H7 (cell line): ENCODE results near the gene RMI1. TPM values are rescaled to one million over a fixed set of nuclear protein-coding genes. Genes with fewer than 3 reads are reported as not detected.
"Not testable (repeated sequence)": the region's sequence is repeated elsewhere in the genome, so short reads cannot be mapped to it uniquely, and the experiment has no call there.

Experiments
- DNase-seq: peaks from one replicate; pipeline ENCODE4 v3.0.0; 2012
- H3K27me3 ChIP-seq: 2 replicates; pipeline ENCODE4 v1.6.0; 2011; ENCODE audit warnings: mild to moderate bottlenecking, low read length; ENCODE audit not compliant: control insufficient read depth, insufficient read depth
- H3K36me3 ChIP-seq: replicated peaks from 2 replicates; pipeline ENCODE4 v1.5.1; 2011; ENCODE audit warnings: low read length; ENCODE audit not compliant: control insufficient read depth, insufficient read depth
- H3K4me3 ChIP-seq: 2 replicates; pipeline ENCODE4 v1.5.1; 2011; ENCODE audit warnings: low read depth, mild to moderate bottlenecking, control low read depth, low read length, moderate library complexity; ENCODE audit not compliant: insufficient read depth
- total RNA-seq: library from RNA; depleted of rRNA; stranded (reverse); fragments of >200 nt; shearing (Covaris generic); gene quantifications from 2 replicates; pipeline ENCODE4 v1.2.3, GENCODE V29; 2014; rRNA removed

RMI1 gene
- total RNA-seq, result 10.7 and 12.3 TPM in 2 replicates

DNA sequence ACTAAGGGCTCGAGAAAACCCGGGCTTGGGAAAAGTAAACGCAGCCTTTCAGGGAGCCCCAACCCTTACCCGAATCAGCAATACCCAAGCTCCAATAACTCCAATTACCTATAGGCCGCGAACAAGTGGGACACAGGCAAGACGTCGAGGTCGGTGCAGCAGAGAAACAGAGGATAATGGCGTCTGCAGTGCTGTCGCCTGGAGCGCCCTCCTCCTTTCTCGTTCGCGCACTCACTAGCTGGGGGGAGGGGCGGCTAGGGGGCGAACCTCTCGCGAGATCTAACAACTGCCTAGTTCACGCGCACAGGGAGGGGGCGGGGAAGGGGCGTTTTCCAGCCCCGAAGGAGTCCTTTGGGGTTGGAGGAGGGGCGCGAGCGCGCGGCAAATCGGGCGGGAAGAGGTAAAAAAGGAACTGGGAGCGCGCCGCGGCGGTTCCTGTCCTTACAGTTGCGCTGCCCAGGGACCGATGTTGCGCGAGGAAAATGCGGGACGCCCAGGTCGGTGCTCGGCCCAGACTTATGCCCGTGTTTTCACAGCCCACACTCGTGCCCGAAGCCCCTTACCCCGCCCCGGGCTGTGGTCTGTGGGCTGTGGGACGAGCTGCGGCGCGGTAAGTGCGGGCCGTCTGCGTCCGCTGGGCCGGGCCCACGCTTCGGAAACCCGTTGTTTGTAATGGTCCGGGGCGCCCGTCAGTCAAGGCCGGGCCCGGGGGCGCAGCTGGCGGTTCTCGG is at the start of gene RMI1:
TSS of gene RMI1 (plus strand) at position 411 of the 731 bp plus-strand sequence. CDS start 20,182 bp downstream, outside the sequence.
- Histone ChIP-seq H3K4me3 (peak within 1 kb of the TSS; percentile 97), H3K27me3 (no peaks in the 10 kb centered on the region), H3K36me3 (peaks cover 18% of the 10 kb centered on the region)
- DNase-seq, result peak; percentile 93

DNA sequence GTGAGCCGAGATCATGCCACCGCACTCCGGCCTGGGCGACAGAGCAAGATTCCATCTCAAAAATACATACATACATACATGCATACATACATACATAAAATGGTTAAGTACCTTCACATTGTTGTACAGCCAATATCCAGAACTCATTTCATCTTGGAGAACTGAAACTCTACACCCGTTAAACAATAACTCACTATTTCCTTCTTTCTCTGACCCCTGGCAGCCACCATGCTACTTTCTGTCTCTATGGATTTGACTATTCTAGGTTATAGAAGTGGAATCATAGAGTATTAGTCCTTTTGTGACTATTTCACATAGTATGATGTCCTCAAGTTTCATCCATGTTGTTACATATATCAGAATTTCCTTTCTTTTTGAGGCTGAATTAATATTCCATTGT is 49.7 kb upstream of the RMI1 start:
- H3K27me3 ChIP-seq, result no peaks in the 10 kb centered on the region
- H3K4me3 ChIP-seq, result no peak overlapping the region
- H3K36me3 ChIP-seq, result no peaks in the 10 kb centered on the region
- DNase-seq, result no peak

GRCh38 chr9:83932011-83932410 is 48.6 kb upstream of the RMI1 start:
- no peak for DNase-seq
- Histone ChIP-seq H3K27me3 (no peaks in the 10 kb centered on the region), H3K4me3 (no peak overlapping the region), H3K36me3 (no peaks in the 10 kb centered on the region)

- H3K4me3 ChIP-seq, result no peak overlapping the region
- no peak for DNase-seq
- H3K27me3 ChIP-seq, result no peaks in the 10 kb centered on the region
- H3K36me3 ChIP-seq, result no peaks in the 10 kb centered on the region
Measured at GRCh38 chr9:83932851-83933250, 47.8 kb upstream of the RMI1 start.

- H3K4me3 ChIP-seq, result no peak overlapping the region
- H3K27me3 ChIP-seq, result no peaks in the 10 kb centered on the region
- DNase-seq, result no peak
- no peaks in the 10 kb centered on the region for H3K36me3 ChIP-seq
Measured at GRCh38 chr9:83933790-83934189, 46.8 kb upstream of the RMI1 start.

DNA sequence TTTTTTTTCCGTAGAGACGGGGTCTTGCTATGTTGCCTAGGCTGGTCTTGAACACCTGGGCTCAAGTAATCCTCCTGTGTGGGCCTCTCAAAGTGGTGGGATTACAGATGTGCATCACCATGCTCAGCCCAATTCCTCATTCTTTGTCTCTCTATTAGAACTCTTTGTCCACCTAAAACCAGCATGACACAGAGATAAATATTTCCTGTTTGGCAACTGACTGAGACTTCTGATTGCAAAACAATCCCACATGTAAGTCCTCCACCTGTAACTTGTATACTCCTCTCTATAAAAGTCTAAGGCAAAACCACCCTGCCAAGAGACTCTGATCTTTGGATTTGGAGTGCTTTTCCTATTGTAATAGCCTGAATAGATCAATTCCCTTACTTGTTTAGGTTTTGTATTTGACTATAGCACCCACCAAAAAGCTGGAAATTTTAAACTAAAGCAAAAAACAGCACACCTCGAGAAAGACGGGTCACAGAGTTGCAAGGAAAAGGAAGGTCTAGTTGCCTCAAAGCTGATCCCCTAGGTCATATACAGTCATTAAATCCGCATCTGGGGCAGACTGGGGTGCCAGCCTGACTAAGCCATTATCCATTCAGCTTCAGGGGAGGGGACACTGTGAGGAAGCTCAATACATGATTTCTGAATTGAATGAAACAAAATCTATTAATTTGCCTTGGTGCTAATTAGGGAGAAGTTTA is 45.9 kb upstream of the RMI1 start:
- Histone ChIP-seq H3K36me3 (no peaks in the 10 kb centered on the region), H3K27me3 (no peaks in the 10 kb centered on the region), H3K4me3 (no peak overlapping the region)
- no peak for DNase-seq

DNA sequence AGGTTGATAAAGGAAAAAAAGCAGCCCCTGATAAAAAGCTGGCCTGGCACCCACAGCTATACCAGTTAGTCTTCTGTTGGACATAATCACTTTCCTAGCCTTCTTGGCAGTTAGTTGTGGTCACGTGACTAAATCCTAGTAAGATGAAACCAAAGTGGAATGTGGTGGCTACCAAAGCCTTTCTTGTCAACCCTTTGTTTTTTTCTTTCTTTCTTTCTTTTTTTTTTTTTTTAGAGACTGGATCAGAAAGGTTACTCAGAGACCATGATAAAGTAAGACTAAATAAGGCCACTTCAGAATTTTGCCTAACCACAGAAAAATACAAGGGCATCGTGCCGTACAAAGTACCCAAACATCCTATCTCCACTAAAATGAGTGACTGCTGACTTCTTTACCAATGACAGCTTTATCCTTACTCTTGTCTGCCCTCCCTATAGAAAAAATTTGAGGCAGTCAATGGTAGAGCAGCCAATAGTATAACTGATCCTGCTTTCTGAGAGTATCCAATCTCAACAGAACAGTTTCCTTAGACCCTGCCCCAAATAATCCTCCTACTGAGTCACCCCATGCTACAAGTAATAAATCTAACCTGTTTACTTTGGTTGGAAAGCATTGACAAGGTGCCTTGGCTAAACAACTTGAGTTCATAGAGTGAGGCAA is 45.2 kb upstream of the RMI1 start:
- Histone ChIP-seq H3K4me3 (no peak overlapping the region), H3K36me3 (no peaks in the 10 kb centered on the region), H3K27me3 (no peaks in the 10 kb centered on the region)
- no peak for DNase-seq

DNA sequence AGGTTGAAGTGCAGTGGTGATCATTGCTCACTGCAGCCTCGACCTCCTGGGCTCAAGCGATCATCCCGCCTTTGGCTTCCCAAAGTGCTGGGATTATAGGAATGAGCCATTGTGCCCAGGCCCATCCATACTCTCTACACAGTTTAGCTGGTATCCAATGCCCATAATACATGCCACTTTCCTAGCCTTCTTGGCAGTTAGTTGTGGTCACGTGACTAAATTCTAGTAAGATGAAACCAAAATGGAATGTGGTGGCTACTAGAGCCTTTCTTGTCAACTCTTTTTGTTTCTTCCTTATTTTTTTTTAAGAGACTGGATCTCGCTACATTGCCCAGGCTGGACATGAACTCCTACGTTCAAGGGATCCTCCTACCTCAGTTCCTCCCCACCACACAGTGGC is 44.1 kb upstream of the RMI1 start:
- Histone ChIP-seq H3K4me3 (no peak overlapping the region), H3K36me3 (no peaks in the 10 kb centered on the region), H3K27me3 (no peaks in the 10 kb centered on the region)
- DNase-seq, result no peak

- DNase-seq, result peak; percentile 58
- no peak overlapping the region for H3K4me3 ChIP-seq
- H3K36me3 ChIP-seq, result no peaks in the 10 kb centered on the region
- H3K27me3 ChIP-seq, result no peaks in the 10 kb centered on the region
Measured at GRCh38 chr9:83937861-83938455, 42.6 kb upstream of the RMI1 start.

GRCh38 chr9:83940590-83941303 is 39.9 kb upstream of the RMI1 start:
- no peak overlapping the region for H3K4me3 ChIP-seq
- H3K27me3 ChIP-seq, result no peaks in the 10 kb centered on the region
- H3K36me3 ChIP-seq, result no peaks in the 10 kb centered on the region
- DNase-seq, result no peak

DNA sequence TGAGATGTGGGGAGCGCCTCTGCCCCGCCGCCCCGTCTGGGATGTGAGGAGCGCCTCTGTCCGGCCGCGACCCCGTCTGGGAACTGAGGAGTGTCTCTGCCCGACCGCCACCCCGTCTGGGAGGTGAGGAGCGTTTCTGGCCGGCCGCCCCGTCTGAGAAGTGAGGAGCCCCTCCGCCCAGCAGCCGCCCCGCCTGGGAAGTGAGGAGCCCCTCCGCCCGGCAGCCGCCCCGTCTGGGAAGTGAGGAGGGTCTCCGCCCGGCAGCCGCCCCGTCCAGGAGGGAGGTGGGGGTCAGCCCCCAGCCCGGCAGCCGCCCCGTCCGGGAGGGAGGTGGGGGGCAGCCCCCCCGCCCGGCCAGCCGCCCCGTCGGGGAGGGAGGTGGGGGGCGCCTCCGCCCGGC is 32.5 kb upstream of the RMI1 start:
- not testable (repeated sequence) for H3K4me3 ChIP-seq, H3K27me3 ChIP-seq, H3K36me3 ChIP-seq, DNase-seq

GRCh38 chr9:83956086-83956435 is 24.5 kb upstream of the RMI1 start:
- H3K27me3 ChIP-seq, result no peaks in the 10 kb centered on the region
- H3K36me3 ChIP-seq, result no peaks in the 10 kb centered on the region
- peak overlapping the region; percentile 42; the same call in 1 of the 2 replicates for H3K4me3 ChIP-seq
- DNase-seq, result no peak

DNA sequence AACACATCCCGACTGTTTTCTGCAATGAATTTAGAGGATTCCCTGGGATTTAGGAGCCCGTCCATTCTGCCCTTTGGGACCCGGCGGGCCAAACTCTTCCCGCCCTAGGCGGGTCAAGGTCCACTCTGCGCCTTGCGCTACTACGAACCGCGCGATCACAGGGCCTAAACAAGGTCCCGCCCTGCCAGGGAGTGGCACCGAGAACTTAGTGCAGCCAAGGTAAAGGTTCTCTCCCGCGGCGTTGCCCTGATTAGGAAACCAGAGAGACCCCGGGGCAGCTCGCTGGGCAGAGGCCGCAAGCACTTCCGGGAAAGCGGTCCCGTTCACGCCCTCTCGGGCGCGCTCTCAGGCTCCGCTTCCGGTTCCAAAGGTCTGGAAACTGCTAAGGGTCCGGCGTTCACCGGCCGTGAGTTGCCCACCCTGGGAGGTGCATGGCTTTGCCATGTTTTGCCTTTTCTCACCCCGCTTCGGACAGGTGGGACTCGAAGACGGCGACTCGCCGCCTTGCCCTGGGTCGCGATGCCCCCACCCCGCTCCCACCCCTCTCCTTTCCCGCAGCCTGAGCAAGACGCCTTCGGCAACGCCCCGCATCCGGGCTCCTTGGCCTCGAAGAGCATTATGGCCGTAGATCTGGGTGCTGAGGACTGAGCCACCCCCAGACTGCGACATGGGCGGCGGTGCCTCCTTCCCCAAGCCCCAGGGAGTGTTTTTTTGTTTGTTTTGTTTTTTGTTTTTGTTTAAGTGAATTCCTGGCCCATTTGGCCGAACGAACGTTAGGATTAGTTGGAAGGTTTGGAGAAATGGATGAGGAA is 24.0 kb upstream of the RMI1 start:
- no peaks in the 10 kb centered on the region for H3K27me3 ChIP-seq
- H3K4me3 ChIP-seq, result peak overlapping the region; percentile 42; the same call in 1 of the 2 replicates
- DNase-seq, result peak; percentile 56
- H3K36me3 ChIP-seq, result no peaks in the 10 kb centered on the region

DNA sequence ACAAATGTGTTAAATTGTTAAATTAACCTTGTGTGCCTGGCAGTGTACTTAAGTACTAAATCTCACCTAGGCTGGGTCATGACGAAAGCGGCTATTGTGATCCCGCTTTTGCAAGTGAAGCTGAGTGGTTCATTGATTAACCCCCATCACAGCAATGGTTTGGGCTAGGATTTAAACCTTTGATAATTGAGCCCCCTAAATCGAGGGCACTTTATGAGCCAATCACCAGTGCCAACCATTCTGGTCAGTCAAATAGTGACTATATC is 23.4 kb upstream of the RMI1 start:
- Histone ChIP-seq H3K4me3 (no peak overlapping the region), H3K27me3 (no peaks in the 10 kb centered on the region), H3K36me3 (no peaks in the 10 kb centered on the region)
- DNase-seq, result no peak
